ENCODE results near the gene KRT73.

DNA sequence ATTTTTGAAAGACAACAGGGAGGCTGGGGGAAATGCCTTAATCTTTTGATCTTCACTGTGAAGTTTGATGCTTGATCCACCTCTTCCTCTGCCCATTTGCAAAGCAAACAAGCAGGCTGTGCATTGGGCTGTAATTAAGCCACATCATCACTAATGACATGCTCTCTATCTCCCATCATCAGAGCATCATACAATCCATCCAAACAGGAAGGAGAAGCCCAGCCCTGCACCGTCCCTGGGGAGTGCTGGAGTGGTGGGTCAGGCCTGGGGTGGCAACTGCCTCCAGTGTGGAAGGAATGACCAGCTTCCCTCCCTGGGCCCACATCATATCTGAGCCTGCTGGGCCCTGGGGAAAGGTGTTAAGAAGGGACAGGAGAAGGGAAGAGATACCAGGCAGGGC, 37.9 kb downstream of the KRT73 start:
- TF ChIP-seq TARDBP (IDR thresholded peaks at IDR 0.05) (no peak), SP1 (IDR thresholded peaks at IDR 0.05) (no peak), FOXM1 (IDR thresholded peaks at IDR 0.05; ENCODE audit: borderline replicate concordance) (no peak), ZNF384 (IDR thresholded peaks at IDR 0.05) (no peak), L3MBTL2 (conservative IDR thresholded peaks at IDR 0.05) (no peak), BHLHE40 (IDR thresholded peaks at IDR 0.05; ENCODE audit: borderline replicate concordance) (no peak)

All from HEK293T (cell line).